ENCODE measurements around the gene ZNF593OS.

GRCh38 chr1:26170472-26170821 is 1.2 kb downstream of the ZNF593OS start:
- TF ChIP-seq, protein P1, sequence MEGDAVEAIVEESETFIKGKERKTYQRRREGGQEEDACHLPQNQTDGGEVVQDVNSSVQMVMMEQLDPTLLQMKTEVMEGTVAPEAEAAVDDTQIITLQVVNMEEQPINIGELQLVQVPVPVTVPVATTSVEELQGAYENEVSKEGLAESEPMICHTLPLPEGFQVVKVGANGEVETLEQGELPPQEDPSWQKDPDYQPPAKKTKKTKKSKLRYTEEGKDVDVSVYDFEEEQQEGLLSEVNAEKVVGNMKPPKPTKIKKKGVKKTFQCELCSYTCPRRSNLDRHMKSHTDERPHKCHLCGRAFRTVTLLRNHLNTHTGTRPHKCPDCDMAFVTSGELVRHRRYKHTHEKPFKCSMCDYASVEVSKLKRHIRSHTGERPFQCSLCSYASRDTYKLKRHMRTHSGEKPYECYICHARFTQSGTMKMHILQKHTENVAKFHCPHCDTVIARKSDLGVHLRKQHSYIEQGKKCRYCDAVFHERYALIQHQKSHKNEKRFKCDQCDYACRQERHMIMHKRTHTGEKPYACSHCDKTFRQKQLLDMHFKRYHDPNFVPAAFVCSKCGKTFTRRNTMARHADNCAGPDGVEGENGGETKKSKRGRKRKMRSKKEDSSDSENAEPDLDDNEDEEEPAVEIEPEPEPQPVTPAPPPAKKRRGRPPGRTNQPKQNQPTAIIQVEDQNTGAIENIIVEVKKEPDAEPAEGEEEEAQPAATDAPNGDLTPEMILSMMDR (IDR thresholded peaks at IDR 0.05), result no peak
- no peak for TF ChIP-seq POLR2A (IDR thresholded peaks at IDR 0.05)
- no peak for TF ChIP-seq EP300 (IDR thresholded peaks at IDR 0.05)

All from tibial nerve (tissue), 4 donors.